T-helper 1 cell (primary cell): ENCODE results near the gene SLC39A11.
"Not testable (repeated sequence)": the region's sequence is repeated elsewhere in the genome, so short reads cannot be mapped to it uniquely, and the experiment has no call there.

Source experiments
- DNase-seq, 5 donors: peaks; one replicate each; pipeline ENCODE4 v3.0.0-alpha.2; 2012 to 2020

The SLC39A11 gene

GRCh38 chr17:72862276-72862999 lies 230.1 kb downstream of the SLC39A11 start:
- DNase-seq = no peak

GRCh38 chr17:72861811-72862210 lies 230.7 kb downstream of the SLC39A11 start:
- no peak for DNase-seq

- no peak for DNase-seq
These were observed 231.7 kb downstream of the SLC39A11 start for GRCh38 chr17:72860778-72861177.

GRCh38 chr17:72858826-72859495 lies 233.5 kb downstream of the SLC39A11 start:
- DNase-seq = no peak

- DNase-seq = no peak
These were observed 238.8 kb downstream of the SLC39A11 start for GRCh38 chr17:72853440-72854415.

GRCh38 chr17:72852277-72852938 lies 240.1 kb downstream of the SLC39A11 start:
- no peak for DNase-seq

GRCh38 chr17:72850410-72851118 lies 241.9 kb downstream of the SLC39A11 start:
- no peak for DNase-seq

GRCh38 chr17:72846399-72846798 lies 246.1 kb downstream of the SLC39A11 start:
- no peak for DNase-seq

- no peak for DNase-seq
These were observed 248.9 kb downstream of the SLC39A11 start for GRCh38 chr17:72843591-72843990.

GRCh38 chr17:72840019-72840418 lies 252.5 kb downstream of the SLC39A11 start:
- DNase-seq = no peak

GRCh38 chr17:72839131-72839725 lies 253.3 kb downstream of the SLC39A11 start:
- no peak for DNase-seq

GRCh38 chr17:72838581-72838980 lies 253.9 kb downstream of the SLC39A11 start:
- DNase-seq = no peak

GRCh38 chr17:72838068-72838467 lies 254.4 kb downstream of the SLC39A11 start:
- DNase-seq = no peak

GRCh38 chr17:72837335-72837734 lies 255.2 kb downstream of the SLC39A11 start:
- DNase-seq = no peak

- DNase-seq = no peak
These were observed 259.2 kb downstream of the SLC39A11 start for GRCh38 chr17:72833128-72833765.

- no peak for DNase-seq
These were observed 260.2 kb downstream of the SLC39A11 start for GRCh38 chr17:72832306-72832705.

- no peak for DNase-seq
These were observed 262.6 kb downstream of the SLC39A11 start for GRCh38 chr17:72829883-72830282.

- no peak for DNase-seq
These were observed 265.9 kb downstream of the SLC39A11 start for GRCh38 chr17:72826602-72827001.

- not testable (repeated sequence) for DNase-seq
These were observed 266.4 kb downstream of the SLC39A11 start for GRCh38 chr17:72826059-72826458.

GRCh38 chr17:72825218-72825617 lies 267.3 kb downstream of the SLC39A11 start:
- DNase-seq = no peak

GRCh38 chr17:72824267-72824666 lies 268.2 kb downstream of the SLC39A11 start:
- DNase-seq = not testable (repeated sequence)
